Activated effector memory CD4-positive, alpha-beta T cell treated with Interleukin-2 at 50 U/mL for 16 hours (primary cell): ENCODE measurements around the gene IGFLR1.
"Not testable (repeated sequence)": the region's sequence is repeated elsewhere in the genome, so short reads cannot be mapped to it uniquely, and the experiment has no call there.

ENCODE experiments used
- DNase-seq: peaks from one replicate; pipeline ENCODE4 v3.0.0-alpha.2; 2020

The IGFLR1 gene

DNA sequence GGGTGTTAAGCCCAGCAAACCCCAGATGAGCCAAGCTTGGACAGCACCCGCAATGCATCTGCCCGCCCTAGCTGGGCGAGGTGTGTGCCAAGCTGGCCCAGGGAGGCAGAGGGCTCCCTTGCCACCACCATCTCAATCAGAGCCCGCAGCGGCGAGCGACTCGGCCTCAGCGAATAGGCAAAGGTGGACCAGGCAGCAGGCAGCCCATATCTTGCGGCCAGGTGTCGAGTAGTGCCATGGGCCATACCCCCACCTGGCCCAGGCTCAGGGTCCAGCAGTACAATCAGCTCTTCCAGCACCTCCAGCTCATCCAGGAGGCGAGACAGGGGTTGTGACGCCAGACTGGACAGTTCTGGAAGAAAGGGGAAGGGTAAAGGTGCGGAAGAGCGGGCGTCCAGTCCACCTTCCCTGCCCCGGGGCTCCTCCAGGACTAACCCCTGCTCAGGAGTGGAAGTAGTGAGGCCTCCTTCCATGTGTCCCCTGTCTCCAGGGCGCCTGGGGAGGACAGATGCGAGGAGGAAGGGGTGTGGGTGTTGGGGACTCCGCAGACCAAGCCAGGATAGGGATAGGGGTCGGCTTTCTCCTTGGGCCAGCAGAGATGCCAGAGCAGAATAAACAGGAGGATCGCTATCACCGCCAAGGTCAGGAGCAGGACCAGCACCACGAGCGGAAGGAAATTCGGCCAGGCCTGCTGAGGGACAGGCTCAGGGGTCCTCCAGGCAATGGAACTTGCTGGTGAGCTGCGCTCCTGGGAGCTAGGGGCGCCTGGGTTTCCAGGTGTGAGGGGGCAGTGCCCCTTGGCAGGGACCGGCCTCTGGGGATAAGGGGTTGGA lies 2.8 kb downstream of the IGFLR1 start:
- no peak for DNase-seq

DNA sequence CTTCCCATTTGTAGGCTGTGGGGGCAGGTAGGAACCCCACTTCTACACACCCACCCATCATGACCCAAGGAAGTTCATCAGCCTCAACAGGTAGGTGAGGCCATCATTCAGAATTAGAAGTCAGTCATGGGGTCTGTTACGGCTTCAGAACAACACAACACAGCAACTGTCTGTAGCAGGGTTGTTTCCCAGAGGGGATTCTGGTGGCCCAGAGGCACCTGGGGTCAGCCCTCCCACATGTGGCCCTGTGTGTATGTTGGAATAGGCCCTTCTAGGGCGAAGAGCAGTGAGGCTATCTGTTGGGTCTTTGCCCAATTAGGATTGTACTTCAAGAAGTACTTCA lies 3.4 kb downstream of the IGFLR1 start:
- DNase-seq: no peak

DNA sequence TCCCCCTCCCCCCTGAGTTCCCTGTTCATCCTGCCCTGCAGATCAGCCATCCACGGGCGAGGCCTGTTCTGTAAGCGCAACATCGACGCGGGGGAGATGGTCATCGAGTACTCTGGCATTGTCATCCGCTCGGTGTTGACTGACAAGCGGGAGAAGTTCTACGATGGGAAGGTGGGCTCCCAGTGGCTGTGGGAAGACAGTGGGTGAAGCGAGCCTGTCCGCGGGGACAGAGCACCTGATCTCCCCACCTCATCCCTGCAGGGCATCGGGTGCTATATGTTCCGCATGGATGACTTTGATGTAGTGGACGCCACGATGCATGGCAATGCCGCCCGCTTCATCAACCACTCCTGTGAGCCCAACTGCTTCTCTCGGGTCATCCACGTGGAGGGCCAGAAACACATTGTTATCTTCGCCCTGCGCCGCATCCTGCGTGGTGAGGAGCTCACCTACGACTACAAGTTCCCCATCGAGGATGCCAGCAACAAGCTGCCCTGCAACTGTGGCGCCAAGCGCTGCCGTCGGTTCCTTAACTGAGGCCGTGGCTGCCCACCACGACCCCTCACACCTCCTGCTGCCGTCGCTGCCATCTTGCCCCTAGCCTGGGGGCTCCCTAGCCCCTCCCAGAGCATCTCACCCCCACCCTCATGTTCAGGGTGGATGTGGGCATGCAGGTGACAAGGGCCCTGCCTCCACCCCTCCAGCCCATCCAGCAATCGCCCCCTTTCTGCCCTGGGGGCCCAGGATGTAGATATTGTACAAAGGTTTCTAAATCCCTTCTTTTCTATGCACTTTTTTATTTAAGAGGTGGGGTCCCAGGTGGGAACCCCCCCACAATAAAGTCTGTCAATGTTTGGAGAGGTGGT lies 4.0 kb downstream of the IGFLR1 start:
- no peak for DNase-seq

DNA sequence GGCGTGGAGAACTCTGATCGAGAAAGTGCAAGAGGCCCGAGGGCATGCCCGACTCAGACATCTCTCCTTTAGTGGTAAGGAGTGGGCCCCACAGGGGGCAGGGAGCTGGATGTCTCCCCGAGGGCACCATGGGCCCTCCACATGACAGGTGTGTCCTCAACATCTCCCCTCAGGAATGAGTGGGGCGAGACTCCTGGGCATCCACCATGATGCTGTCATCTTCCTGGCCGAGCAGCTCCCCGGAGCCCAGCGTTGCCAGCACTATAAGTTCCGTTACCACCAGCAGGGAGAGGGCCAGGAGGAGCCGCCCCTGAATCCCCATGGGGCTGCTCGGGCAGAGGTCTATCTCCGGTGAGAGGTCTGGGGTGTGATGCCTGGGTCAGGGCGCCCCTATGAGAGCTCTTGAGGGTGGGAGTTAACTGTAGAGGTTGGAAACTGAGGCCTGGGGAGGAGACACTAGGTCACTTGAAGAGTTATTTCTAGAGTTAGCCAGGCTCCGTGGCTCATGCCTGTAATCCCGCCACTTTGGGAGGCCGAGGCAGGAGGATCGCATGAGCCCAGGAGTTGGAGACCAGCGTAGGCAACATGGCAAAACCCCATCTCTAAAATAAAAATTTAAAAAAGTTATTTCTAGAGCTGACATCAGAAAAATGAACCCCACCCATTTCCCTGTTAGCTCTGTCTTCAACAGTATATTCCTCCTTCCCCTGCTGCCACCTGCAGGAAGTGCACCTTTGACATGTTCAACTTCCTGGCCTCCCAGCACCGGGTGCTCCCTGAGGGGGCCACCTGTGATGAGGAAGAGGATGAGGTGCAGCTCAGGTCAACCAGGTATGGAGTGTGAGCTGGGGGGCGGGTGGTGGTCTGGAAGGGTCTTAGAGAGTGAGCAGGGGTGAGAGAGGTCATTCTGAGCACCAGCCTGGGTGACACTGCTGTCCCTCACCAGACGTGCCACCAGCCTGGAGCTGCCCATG lies 5.1 kb downstream of the IGFLR1 start:
- DNase-seq: no peak

DNA sequence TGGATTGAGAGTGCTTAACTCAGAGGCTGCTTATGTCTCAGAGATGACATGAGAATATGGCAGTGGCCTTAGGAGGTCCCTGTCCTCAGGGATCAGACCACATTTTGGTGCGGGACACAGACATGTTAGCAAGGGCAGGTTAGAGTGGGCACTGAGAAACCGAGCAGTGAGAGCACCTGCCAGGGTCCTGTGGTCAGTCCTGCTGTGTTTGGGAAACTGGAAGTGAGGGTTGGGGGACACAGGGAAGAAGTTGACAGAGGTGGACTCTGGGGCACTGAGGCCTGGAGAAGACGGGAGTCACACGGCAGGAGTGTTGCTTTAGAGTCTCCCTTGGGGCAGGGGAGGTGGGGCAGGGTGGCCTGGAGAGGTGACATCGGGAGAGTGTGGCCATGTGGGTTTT lies 7.4 kb downstream of the IGFLR1 start:
- no peak for DNase-seq

DNA sequence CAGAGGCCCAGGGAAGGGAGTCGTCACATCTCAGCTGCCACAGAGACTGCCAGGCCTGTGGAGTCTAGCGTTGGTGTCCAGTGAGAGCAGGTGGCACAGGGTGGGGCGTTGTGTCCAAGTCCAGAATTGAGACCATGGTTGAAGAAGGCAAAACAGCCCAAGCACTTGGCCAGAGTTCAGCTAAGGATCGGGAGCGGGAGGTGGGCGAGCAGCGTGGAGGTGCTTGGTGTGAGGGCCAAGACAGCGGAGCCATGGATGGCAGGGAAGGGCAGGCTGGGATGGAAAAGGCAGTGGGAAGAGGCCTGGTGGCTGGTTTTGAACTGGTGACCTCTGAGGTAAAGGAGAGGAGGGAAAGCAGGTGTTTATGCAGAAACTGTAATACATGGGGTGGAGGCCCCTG lies 8.0 kb downstream of the IGFLR1 start:
- no peak for DNase-seq

DNA sequence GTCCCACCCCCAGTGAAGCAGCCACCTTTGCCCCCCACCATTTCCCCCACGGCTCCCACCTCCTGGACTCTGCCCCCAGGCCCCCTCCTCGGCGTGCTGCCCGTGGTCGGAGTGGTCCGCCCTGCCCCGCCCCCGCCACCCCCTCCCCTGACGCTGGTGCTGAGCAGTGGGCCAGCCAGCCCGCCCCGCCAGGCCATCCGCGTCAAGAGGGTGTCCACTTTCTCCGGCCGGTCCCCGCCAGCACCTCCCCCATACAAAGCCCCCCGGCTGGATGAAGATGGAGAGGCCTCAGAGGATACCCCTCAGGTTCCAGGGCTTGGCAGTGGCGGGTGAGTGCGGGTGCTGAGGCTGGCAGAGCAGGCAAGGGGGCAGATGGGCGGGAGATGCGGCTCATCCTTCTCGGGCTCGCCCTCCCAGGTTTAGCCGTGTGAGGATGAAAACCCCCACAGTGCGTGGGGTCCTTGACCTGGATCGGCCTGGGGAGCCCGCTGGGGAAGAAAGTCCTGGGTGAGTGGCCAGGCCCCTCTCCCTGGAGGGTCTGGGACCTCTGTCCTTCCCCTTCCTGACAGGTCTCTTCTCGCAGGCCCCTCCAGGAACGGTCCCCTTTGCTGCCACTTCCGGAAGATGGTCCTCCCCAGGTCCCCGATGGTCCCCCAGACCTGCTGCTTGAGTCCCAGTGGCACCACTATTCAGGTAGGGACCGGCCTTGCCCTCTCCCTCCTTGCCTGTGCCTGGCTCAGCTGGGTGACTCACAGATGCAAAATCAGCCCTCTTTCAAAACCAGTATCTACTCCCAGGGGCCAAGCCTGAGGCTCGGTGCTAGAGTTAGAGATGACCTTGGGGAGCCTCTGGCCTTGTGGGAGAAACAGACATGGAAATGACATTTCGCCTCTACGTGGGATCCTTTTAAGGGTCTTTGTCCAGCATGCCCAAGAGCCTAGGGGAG lies 8.8 kb downstream of the IGFLR1 start:
- no peak for DNase-seq

DNA sequence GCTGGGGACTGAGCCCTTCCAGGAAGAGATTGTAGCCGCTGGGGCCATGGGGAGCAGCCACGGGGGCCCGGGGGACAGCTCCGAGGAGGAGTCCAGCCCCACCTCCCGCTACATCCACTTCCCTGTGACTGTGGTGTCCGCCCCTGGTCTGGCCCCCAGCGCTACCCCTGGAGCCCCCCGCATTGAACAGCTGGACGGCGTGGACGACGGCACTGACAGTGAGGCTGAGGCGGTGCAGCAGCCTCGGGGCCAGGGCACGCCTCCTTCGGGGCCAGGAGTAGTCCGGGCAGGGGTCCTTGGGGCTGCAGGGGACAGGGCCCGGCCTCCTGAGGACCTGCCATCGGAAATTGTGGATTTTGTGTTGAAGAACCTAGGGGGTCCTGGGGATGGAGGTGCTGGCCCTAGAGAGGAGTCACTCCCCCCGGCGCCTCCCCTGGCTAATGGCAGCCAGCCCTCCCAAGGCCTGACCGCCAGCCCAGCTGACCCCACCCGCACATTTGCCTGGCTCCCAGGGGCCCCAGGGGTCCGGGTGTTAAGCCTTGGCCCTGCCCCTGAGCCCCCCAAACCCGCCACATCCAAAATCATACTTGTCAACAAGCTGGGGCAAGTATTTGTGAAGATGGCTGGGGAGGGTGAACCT lies 9.6 kb downstream of the IGFLR1 start:
- no peak for DNase-seq

DNA sequence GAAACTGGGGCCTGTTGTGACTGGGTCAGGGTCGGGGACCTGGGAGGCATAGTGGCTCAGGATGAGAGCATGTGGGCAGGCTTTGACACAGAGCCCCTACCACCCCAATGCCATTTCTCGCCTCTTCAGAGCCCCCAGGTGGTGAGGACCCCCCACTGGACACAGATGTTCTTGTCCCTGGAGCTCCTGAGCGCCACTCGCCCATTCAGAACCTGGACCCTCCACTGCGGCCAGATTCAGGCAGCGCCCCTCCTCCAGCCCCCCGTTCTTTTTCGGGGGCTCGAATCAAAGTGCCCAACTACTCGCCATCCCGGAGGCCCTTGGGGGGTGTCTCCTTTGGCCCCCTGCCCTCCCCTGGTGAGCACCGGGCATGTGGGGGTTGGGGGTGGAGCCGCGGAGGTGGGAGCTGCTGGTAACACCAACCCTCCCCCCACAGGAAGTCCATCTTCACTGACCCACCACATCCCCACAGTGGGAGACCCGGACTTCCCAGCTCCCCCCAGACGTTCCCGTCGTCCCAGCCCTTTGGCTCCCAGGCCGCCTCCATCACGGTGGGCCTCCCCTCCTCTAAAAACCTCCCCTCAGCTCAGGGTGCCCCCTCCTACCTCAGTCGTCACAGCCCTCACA lies 10.4 kb downstream of the IGFLR1 start:
- DNase-seq: no peak

DNA sequence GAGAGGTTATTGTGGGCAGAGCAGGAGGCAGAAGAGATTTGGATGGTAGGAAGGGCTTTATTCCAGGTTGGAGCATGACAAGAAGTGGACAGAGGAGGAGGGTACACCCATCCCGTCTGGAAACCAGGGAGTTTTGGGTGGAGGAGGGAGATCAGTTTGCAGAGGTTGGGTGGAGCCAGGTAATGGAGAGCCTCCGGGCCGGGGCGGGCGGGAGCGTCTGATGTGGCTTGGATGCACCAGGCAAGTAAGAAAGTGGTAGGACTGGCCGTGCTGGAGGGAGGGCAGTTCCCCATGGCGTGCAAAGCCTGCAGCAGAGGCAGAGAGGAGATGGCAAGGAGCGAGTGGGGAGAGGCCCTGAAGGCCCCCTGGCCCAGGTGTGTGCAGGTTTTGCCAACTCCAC lies 10.9 kb downstream of the IGFLR1 start:
- DNase-seq: no peak

DNA sequence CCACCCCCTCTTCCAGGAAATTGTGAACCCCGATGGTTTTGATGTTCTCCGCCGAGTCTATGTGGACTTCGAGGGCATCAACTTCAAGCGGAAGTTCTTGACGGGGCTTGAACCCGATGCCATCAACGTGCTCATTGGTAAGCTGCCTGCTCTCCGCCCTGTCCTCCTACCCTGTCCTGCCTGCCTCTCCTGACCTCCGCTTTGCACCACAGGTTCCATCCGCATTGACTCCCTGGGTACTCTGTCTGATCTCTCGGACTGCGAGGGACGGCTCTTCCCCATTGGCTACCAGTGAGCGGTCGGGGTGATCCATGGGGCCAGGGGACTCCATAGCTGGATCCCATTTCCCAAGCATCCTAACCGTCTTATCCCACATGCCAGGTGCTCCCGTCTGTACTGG lies 11.9 kb downstream of the IGFLR1 start:
- no peak for DNase-seq

DNA sequence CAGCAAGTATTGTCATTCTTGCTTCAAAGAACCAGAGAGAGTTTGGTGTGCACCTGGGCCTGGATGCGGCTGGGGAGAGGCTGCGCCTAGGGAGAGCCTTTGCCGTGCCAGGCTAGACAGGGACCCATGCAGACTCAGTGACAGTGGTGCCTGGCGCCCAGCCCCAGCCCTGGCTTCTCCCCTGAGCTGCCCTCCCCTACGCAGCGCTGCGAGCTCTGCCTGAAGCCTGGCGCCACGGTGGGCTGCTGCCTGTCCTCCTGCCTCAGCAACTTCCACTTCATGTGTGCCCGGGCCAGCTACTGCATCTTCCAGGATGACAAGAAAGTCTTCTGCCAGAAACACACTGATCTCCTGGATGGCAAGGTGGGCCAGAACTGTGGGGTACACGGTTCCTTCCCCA lies 12.5 kb downstream of the IGFLR1 start:
- no peak for DNase-seq

DNA sequence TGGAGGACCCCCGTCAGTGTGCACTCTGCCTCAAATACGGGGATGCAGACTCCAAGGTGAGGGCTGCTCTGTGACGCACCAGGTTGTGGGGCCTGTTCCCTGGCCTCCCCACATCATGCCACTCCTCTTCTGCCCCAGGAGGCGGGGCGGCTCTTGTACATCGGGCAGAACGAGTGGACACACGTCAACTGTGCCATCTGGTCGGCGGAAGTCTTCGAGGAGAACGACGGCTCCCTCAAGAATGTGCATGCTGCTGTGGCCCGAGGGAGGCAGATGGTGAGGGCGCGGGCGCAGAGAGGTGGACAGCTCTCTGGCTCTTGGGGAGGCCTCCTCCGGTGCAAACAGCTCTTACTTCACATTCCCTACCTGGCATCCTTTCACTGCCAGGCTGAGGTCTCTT lies 13.2 kb downstream of the IGFLR1 start:
- no peak for DNase-seq

DNA sequence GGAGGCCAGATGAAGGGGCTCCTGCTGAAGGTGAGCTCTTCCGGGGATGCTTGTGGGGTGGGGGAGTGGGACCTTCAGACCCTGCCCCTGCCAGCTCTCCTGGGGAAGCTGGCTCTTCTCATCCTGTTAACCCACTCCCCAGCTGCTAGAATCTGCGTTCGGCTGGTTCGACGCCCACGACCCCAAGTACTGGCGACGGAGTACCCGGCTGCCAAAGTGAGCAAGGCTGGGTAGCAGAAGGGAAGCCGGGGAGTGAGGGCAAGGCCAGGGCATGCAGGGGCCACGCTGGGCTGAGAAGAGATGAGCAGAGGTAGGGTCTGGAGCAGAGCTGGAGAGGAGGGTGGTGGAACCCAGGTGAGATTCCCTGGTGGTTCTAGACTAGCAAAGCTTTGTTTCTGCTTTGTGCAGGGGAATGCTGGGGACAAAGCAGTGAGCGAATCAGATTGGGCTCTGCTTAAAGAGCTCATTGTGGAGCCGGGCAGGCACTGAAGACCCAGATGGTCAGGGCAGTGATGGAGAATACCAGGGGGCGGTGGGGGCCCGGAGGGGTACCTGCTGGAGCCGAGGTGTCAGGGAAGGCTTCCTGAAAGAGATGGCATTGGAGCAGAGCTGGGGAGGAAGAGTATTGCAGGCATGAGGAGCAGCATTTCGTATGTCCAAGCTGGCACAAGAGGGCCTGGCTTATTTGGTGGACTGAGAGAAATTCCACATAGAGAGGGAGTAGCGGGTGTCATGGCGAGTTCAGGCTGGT lies 14.1 kb downstream of the IGFLR1 start:
- DNase-seq: no peak

DNA sequence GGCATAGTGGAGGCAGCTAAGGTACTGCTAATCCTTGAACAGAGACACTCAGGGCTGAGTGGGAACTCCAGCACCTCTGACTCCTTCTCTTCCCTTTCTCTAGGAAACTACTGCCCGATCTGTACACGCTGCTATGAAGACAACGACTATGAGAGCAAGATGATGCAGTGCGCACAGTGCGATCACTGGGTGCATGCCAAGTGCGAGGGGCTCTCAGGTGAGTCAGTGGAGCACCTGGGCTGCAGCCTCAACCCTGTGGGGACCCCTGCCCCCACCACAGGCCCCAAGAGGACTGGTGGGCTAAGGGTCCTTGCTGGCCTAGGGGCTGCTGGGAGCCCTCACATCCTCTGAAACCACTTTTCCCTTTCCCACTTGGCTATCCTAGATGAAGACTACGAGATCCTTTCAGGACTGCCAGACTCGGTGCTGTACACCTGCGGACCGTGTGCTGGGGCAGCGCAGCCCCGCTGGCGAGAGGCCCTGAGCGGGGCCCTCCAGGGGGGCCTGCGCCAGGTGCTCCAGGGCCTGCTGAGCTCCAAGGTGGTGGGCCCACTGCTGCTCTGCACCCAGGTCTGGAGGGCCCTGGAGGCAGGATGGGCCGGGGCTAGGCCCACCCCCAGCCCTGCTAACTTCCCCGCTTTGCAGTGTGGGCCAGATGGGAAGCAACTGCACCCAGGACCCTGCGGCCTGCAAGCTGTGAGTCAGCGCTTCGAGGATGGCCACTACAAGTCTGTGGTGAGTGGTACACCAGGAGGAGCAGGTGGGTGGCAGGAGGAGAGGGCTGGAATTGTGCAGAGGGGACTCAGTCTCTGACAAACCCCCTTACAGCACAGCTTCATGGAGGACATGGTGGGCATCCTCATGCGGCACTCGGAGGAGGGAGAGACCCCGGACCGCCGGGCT lies 14.9 kb downstream of the IGFLR1 start:
- DNase-seq: no peak

DNA sequence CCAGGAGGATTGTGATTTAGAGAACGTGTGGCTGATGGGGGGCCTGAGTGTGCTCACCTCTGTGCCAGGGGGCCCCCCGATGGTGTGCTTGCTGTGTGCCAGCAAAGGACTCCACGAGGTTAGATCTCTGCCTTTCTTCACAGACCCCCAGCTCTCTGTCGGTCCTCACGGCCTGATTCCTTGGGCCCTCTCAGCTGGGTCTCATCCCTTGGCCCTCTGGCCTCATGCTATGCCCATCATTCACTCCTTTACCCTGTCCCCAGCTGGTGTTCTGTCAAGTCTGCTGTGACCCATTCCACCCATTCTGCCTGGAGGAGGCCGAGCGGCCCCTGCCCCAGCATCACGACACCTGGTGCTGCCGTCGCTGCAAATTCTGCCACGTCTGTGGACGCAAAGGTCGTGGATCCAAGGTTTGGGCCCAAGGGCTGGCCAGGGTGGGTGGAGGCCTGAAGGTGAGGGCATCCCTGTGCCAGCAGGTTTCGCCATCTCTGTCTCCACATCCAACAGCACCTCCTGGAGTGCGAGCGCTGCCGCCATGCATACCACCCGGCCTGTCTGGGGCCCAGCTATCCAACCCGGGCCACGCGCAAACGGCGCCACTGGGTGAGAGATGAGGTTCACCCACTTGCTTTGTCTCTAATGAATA lies 16.9 kb downstream of the IGFLR1 start:
- no peak for DNase-seq

DNA sequence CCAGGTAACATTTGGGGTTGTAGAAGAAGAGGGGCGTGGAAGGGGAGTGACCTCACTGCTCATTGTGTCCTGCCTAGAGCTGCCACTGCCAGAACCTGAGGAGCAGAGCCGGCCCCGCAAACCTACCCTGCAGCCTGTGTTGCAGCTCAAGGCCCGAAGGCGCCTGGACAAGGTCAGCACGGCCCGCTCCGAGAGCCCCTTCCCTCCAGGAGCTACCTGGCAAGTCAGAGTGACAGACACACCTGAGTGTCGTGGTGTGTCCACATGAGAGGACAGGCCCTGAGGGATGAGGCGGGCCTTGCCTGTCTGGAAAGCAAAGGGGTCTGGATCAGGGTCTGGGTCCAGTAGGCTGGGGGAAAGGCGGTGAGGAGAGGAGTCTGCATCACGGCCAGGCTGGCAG lies 17.7 kb downstream of the IGFLR1 start:
- no peak for DNase-seq

DNA sequence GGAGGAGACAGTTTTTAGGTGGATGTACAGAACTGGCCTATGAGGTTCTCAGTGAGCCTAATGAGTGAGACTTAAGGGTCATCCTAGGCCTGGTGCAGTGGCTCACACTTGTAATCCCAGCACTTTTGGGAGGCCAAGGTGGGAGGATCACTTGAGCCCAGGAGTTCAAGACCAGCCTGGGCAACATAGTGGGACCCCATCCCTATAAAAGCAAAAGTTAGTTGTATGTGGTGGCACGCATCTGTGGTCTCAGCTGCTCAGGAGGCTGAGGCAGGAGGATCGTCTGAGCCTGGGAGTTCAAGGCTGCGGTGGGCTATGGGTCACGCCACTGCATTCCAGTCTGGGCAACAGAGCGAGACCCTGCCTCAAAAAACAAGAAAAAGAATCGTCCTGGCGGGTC lies 18.1 kb downstream of the IGFLR1 start:
- DNase-seq: not testable (repeated sequence)

DNA sequence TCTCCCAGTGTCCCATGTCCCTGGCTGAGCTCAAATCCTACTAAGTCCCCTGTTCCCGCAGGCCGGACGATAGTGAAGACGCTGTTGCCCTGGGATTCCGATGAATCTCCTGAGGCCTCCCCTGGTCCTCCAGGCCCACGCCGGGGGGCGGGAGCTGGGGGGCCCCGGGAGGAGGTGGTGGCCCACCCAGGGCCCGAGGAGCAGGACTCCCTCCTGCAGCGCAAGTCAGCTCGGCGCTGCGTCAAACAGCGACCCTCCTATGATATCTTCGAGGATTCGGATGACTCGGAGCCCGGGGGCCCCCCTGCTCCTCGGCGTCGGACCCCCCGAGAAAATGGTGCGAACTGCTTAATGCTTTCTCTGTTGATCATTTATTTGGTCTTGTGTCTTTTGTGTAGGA lies 18.6 kb downstream of the IGFLR1 start:
- DNase-seq: no peak
